HCT116 (cell line): Measurements from ENCODE around the gene HMGXB3.

Experiments
- CBX3 ChIP-seq: IDR thresholded peaks from 2 replicates; pipeline ENCODE4 v1.6.1; 2012; ENCODE audit warnings: low read depth
- CEBPB ChIP-seq: IDR thresholded peaks from 2 replicates; pipeline ENCODE4 v1.6.1; 2012; ENCODE audit warnings: low read depth
- ELF1 ChIP-seq: IDR thresholded peaks from 2 replicates; pipeline ENCODE4 v1.6.1; 2012; ENCODE audit warnings: low read depth, borderline replicate concordance
- EZH2phosphoT487 ChIP-seq: fragments of 200-600 bp; IDR thresholded peaks from 2 replicates; pipeline ENCODE4 v1.6.1; 2018; ENCODE audit warnings: antibody characterized with exemption, borderline replicate concordance
- JUND ChIP-seq: IDR thresholded peaks from 2 replicates; pipeline ENCODE4 v1.6.1; 2012
- MAX ChIP-seq: IDR thresholded peaks from 2 replicates; pipeline ENCODE4 v1.6.1; 2012
- POLR2A ChIP-seq: IDR thresholded peaks from 2 replicates; pipeline ENCODE4 v1.7.0; 2011; ENCODE audit warnings: borderline replicate concordance; ENCODE audit not compliant: insufficient read depth, insufficient read length; ENCODE audit errors: extremely low read depth
- POLR2AphosphoS5 ChIP-seq: IDR thresholded peaks from 2 replicates; pipeline ENCODE4 v1.6.1; 2011; ENCODE audit warnings: mild to moderate bottlenecking, low read depth, low read length, moderate library complexity
- RAD21 ChIP-seq: IDR thresholded peaks from 2 replicates; pipeline ENCODE4 v1.6.1; 2012; ENCODE audit warnings: low read depth, mild to moderate bottlenecking
- REST ChIP-seq: IDR thresholded peaks from 2 replicates; pipeline ENCODE4 v1.6.1; 2012; ENCODE audit warnings: low read depth
- SIN3A ChIP-seq: IDR thresholded peaks from 2 replicates; pipeline ENCODE4 v1.6.1; 2012; ENCODE audit warnings: low read depth
- ZNF274 ChIP-seq: fragments of 200-500 bp; sonication (Bioruptor generic); IDR thresholded peaks from 2 replicates; pipeline ENCODE4 v1.6.1; 2014; ENCODE audit warnings: mild to moderate bottlenecking, low read depth, low read length, inconsistent platforms
- TF ChIP-seq, protein P1 (sequence below), 3 experiments: fragments of 200-600 bp in 1 of 3; sonication (generic) in 1 of 3; IDR thresholded peaks in 2 of 3; conservative IDR thresholded peaks in 1 of 3; 2 replicates each; pipeline ENCODE4 v1.5.1; 2012 to 2017; ENCODE audit warnings: low read depth in 2 of 3, low read length in 2 of 3, antibody characterized with exemption in 1 of 3, borderline replicate concordance in 1 of 3, control low read depth in 1 of 3, mild to moderate bottlenecking in 1 of 3, mixed read lengths in 1 of 3, mixed run types in 1 of 3, moderate library complexity in 1 of 3; ENCODE audit not compliant: insufficient read depth in 1 of 3

DNA sequence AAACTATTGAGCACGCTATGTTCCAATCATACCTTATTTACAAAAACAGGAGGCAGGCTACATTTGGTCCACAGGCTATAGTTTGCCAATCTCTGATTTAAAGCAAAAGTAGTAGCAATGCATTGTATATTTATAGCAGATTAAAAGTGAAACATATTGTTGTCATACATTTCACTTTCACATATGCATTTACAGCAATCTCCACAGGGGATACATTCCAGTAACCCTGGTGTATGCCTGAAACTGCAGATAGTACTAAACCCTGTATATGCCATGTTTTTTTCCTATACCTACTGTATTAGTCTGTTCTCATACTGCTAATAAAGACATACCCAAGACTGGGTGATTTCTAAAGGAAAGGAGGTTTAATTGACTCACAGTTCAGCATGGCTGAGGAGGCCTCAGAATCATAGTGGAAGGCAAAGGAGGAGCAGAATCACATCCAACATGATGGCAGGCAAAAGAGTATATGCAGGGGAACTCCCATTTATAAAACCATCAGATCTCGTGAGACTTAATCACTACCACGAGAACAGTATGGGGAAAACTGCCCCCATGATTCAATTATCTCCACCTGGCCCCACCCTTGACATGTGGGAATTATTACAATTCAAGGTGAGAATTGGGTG is 91.7 kb downstream of the HMGXB3 start:
- TF ChIP-seq, protein P1, sequence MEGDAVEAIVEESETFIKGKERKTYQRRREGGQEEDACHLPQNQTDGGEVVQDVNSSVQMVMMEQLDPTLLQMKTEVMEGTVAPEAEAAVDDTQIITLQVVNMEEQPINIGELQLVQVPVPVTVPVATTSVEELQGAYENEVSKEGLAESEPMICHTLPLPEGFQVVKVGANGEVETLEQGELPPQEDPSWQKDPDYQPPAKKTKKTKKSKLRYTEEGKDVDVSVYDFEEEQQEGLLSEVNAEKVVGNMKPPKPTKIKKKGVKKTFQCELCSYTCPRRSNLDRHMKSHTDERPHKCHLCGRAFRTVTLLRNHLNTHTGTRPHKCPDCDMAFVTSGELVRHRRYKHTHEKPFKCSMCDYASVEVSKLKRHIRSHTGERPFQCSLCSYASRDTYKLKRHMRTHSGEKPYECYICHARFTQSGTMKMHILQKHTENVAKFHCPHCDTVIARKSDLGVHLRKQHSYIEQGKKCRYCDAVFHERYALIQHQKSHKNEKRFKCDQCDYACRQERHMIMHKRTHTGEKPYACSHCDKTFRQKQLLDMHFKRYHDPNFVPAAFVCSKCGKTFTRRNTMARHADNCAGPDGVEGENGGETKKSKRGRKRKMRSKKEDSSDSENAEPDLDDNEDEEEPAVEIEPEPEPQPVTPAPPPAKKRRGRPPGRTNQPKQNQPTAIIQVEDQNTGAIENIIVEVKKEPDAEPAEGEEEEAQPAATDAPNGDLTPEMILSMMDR (IDR thresholded peaks at IDR 0.05 in 2 of 3, conservative IDR thresholded peaks at IDR 0.05 in 1 of 3; ENCODE audit: borderline replicate concordance in 1 of 3, insufficient read depth in 1 of 3, low read depth in 2 of 3, low read length in 2 of 3): no peak
- TF ChIP-seq CEBPB: no peak
- no peak for TF ChIP-seq RAD21
- TF ChIP-seq REST: no peak
- TF ChIP-seq SIN3A: no peak
- TF ChIP-seq POLR2A: no peak
- TF ChIP-seq ZNF274: no peak
- no peak for TF ChIP-seq MAX
- TF ChIP-seq JUND: no peak
- TF ChIP-seq ELF1: no peak
- no peak for TF ChIP-seq POLR2AphosphoS5
- TF ChIP-seq EZH2phosphoT487: no peak
- no peak for TF ChIP-seq CBX3
